Measurements from ENCODE around the gene PIAS4.

PIAS4 gene

DNA sequence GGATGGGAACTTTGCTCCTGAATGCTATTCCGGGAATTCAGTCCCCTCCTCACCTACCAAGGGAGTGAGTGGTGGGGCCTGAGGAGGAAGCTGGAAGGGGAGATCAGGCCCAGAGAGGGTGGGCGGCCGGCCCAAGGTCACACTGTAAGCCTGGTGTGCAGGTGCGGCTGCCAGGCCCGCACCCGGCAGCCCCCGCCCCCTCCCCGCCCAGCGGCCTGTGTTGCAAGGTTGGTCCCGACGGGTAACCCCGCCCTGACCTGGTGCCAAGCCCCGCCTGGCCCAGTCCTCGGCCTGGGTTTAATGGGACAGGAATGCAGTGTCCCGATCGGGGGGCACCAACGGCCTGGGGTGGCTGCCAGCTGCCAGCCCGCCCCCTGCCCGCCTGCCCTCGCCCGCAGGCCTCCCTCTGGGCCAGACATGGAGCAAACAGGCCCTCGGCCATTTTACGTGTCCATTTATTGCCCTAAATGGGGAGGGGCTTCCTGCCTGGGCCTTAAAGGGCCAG is 53.7 kb downstream of the PIAS4 start (continued):
- TF ChIP-seq, protein P1, sequence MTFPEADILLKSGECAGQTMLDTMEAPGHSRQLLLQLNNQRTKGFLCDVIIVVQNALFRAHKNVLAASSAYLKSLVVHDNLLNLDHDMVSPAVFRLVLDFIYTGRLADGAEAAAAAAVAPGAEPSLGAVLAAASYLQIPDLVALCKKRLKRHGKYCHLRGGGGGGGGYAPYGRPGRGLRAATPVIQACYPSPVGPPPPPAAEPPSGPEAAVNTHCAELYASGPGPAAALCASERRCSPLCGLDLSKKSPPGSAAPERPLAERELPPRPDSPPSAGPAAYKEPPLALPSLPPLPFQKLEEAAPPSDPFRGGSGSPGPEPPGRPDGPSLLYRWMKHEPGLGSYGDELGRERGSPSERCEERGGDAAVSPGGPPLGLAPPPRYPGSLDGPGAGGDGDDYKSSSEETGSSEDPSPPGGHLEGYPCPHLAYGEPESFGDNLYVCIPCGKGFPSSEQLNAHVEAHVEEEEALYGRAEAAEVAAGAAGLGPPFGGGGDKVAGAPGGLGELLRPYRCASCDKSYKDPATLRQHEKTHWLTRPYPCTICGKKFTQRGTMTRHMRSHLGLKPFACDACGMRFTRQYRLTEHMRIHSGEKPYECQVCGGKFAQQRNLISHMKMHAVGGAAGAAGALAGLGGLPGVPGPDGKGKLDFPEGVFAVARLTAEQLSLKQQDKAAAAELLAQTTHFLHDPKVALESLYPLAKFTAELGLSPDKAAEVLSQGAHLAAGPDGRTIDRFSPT (tag by site-specific recombination; IDR thresholded peaks at IDR 0.05), result peak; percentile 81
- TF ChIP-seq, protein P2, sequence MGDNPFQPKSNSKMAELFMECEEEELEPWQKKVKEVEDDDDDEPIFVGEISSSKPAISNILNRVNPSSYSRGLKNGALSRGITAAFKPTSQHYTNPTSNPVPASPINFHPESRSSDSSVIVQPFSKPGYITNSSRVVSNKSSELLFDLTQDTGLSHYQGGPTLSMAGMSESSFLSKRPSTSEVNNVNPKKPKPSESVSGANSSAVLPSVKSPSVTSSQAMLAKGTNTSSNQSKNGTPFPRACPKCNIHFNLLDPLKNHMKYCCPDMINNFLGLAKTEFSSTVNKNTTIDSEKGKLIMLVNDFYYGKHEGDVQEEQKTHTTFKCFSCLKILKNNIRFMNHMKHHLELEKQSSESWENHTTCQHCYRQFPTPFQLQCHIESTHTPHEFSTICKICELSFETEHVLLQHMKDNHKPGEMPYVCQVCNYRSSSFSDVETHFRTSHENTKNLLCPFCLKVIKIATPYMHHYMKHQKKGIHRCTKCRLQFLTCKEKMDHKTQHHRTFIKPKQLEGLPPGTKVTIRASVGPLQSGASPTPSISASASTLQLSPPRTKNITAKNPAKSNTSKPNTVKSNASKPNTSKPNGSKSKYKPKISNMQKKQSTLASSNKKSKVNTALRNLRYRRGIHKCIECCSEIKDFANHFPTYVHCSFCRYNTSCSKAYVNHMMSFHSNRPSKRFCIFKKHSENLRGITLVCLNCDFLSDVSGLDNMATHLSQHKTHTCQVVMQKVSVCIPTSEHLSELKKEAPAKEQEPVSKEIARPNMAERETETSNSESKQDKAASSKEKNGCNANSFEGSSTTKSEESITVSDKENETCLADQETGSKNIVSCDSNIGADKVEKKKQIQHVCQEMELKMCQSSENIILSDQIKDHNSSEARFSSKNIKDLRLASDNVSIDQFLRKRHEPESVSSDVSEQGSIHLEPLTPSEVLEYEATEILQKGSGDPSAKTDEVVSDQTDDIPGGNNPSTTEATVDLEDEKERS (tag by site-specific recombination; IDR thresholded peaks at IDR 0.05), result no peak
- TF ChIP-seq ZNF302 (tag by site-specific recombination; IDR thresholded peaks at IDR 0.05; ENCODE audit: low read depth) (no peak), ZBTB20 (tag by site-specific recombination; IDR thresholded peaks at IDR 0.05) (no peak), ZNF292 (tag by site-specific recombination; IDR thresholded peaks at IDR 0.05; ENCODE audit: borderline replicate concordance, low read depth) (no peak), ZNF10 (tag by site-specific recombination; IDR thresholded peaks at IDR 0.05) (no peak), KLF1 (tag by site-specific recombination; IDR thresholded peaks at IDR 0.05) (peak; percentile 94), SP3 (tag by site-specific recombination; IDR thresholded peaks at IDR 0.05) (peak; percentile 66), ZNF623 (tag by site-specific recombination; IDR thresholded peaks at IDR 0.05) (no peak), ZBTB21 (tag by site-specific recombination; IDR thresholded peaks at IDR 0.05) (no peak), KLF10 (tag by site-specific recombination; IDR thresholded peaks at IDR 0.05) (peak; percentile 60; the same call in 1 of the 2 replicates), ZNF2 (tag by site-specific recombination; IDR thresholded peaks at IDR 0.05) (no peak), ZNF341 (tag by site-specific recombination; IDR thresholded peaks at IDR 0.05; ENCODE audit: low read depth) (peak; percentile 67; the same call in 1 of the 2 replicates), ZNF221 (tag by site-specific recombination; IDR thresholded peaks at IDR 0.05; ENCODE audit: borderline replicate concordance) (no peak), ZBTB8A (tag by site-specific recombination; IDR thresholded peaks at IDR 0.05) (peak; percentile 95), ZNF274 (IDR thresholded peaks at IDR 0.05; ENCODE audit: low read length) (no peak), ZNF274 (tag by site-specific recombination; IDR thresholded peaks at IDR 0.05; ENCODE audit: borderline replicate concordance) (no peak), ZNF658 (tag by site-specific recombination; IDR thresholded peaks at IDR 0.05) (no peak), ZNF354C (tag by site-specific recombination; IDR thresholded peaks at IDR 0.05; ENCODE audit: borderline replicate concordance, low read depth) (no peak), ZIC2 (tag by site-specific recombination; IDR thresholded peaks at IDR 0.05) (peak; percentile 17; the same call in 1 of the 2 replicates), ZBTB1 (tag by site-specific recombination; IDR thresholded peaks at IDR 0.05) (no peak), SP2 (tag by site-specific recombination; IDR thresholded peaks at IDR 0.05) (peak; percentile 71), ZNF596 (tag by site-specific recombination; IDR thresholded peaks at IDR 0.05) (no peak), ZNF514 (tag by site-specific recombination; IDR thresholded peaks at IDR 0.05) (no peak)
- TF ChIP-seq, protein P3, sequence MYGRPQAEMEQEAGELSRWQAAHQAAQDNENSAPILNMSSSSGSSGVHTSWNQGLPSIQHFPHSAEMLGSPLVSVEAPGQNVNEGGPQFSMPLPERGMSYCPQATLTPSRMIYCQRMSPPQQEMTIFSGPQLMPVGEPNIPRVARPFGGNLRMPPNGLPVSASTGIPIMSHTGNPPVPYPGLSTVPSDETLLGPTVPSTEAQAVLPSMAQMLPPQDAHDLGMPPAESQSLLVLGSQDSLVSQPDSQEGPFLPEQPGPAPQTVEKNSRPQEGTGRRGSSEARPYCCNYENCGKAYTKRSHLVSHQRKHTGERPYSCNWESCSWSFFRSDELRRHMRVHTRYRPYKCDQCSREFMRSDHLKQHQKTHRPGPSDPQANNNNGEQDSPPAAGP (tag by site-specific recombination; IDR thresholded peaks at IDR 0.05), result 0 out of 2 replicates have a peak, but pooled peaks have one; percentile 44
- TF ChIP-seq, protein P4, sequence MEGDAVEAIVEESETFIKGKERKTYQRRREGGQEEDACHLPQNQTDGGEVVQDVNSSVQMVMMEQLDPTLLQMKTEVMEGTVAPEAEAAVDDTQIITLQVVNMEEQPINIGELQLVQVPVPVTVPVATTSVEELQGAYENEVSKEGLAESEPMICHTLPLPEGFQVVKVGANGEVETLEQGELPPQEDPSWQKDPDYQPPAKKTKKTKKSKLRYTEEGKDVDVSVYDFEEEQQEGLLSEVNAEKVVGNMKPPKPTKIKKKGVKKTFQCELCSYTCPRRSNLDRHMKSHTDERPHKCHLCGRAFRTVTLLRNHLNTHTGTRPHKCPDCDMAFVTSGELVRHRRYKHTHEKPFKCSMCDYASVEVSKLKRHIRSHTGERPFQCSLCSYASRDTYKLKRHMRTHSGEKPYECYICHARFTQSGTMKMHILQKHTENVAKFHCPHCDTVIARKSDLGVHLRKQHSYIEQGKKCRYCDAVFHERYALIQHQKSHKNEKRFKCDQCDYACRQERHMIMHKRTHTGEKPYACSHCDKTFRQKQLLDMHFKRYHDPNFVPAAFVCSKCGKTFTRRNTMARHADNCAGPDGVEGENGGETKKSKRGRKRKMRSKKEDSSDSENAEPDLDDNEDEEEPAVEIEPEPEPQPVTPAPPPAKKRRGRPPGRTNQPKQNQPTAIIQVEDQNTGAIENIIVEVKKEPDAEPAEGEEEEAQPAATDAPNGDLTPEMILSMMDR (tag by site-specific recombination; IDR thresholded peaks at IDR 0.05), result no peak
- TF ChIP-seq, protein P5, sequence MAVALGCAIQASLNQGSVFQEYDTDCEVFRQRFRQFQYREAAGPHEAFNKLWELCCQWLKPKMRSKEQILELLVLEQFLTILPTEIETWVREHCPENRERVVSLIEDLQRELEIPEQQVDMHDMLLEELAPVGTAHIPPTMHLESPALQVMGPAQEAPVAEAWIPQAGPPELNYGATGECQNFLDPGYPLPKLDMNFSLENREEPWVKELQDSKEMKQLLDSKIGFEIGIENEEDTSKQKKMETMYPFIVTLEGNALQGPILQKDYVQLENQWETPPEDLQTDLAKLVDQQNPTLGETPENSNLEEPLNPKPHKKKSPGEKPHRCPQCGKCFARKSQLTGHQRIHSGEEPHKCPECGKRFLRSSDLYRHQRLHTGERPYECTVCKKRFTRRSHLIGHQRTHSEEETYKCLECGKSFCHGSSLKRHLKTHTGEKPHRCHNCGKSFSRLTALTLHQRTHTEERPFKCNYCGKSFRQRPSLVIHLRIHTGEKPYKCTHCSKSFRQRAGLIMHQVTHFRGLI (tag by site-specific recombination; IDR thresholded peaks at IDR 0.05), result 0 out of 2 replicates have a peak, but pooled peaks have one; percentile 32
- TF ChIP-seq, protein P6, sequence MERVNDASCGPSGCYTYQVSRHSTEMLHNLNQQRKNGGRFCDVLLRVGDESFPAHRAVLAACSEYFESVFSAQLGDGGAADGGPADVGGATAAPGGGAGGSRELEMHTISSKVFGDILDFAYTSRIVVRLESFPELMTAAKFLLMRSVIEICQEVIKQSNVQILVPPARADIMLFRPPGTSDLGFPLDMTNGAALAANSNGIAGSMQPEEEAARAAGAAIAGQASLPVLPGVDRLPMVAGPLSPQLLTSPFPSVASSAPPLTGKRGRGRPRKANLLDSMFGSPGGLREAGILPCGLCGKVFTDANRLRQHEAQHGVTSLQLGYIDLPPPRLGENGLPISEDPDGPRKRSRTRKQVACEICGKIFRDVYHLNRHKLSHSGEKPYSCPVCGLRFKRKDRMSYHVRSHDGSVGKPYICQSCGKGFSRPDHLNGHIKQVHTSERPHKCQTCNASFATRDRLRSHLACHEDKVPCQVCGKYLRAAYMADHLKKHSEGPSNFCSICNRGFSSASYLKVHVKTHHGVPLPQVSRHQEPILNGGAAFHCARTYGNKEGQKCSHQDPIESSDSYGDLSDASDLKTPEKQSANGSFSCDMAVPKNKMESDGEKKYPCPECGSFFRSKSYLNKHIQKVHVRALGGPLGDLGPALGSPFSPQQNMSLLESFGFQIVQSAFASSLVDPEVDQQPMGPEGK (tag by site-specific recombination; IDR thresholded peaks at IDR 0.05), result no peak; the same call in 1 of the 2 replicates

Data from HEK293 (cell line).